Neutrophil (primary cell): Measurements from ENCODE around the gene KIF4A.
"Not testable (repeated sequence)": the region's sequence is repeated elsewhere in the genome, so short reads cannot be mapped to it uniquely, and the experiment has no call there.

Experiments used
- H3K27ac ChIP-seq: fragments of 200-600 bp; sonication (generic); 2 replicates; pipeline ENCODE4 v1.5.1; 2016; ENCODE audit warnings: mild to moderate bottlenecking, moderate library complexity
- H3K27me3 ChIP-seq: fragments of 200-600 bp; sonication (generic); 2 replicates; pipeline ENCODE4 v1.6.0; 2016; ENCODE audit warnings: mild to moderate bottlenecking
- H3K36me3 ChIP-seq: fragments of 200-600 bp; sonication (generic); 2 replicates; pipeline ENCODE4 v1.5.1; 2017
- H3K4me1 ChIP-seq, 2 experiments: fragments of 200-600 bp in 1 of 2; sonication (generic) in 1 of 2; 1 replicate in 1 of 2; 2 replicates in 1 of 2; pipeline versions ENCODE4 v1.5.1 to v1.6.1; 2013 to 2016; ENCODE audit warnings: low read depth in 1 of 2, low read length in 1 of 2, mild to moderate bottlenecking in 1 of 2, moderate library complexity in 1 of 2; ENCODE audit not compliant: control insufficient read depth in 1 of 2, insufficient read depth in 1 of 2
- H3K4me3 ChIP-seq, 2 experiments: fragments of 200-600 bp in 1 of 2; sonication (generic) in 1 of 2; 1 replicate in 1 of 2; 2 replicates in 1 of 2; pipeline ENCODE4 v1.5.1; 2013 to 2016; ENCODE audit warnings: low read depth in 1 of 2, low read length in 1 of 2, mild to moderate bottlenecking in 1 of 2, moderate library complexity in 1 of 2
- H3K9me3 ChIP-seq: fragments of 200-600 bp; sonication (generic); 2 replicates; pipeline ENCODE4 v1.5.1; 2016
- CTCF ChIP-seq: fragments of 200-600 bp; sonication (generic); IDR thresholded peaks from 2 replicates; pipeline ENCODE4 v1.5.1; 2016; ENCODE audit warnings: antibody characterized with exemption

The KIF4A gene

GRCh38 chrX:70359458-70359857 is 69.6 kb downstream of the KIF4A start:
- Histone ChIP-seq H3K27ac (no peak overlapping the region), H3K4me3 (no peak overlapping the region), H3K4me1 (no peaks in the 10 kb centered on the region), H3K27me3 (no peaks in the 10 kb centered on the region), H3K9me3 (no peaks in the 10 kb centered on the region), H3K36me3 (peaks cover 4% of the 10 kb centered on the region)
- TF ChIP-seq CTCF = no peak

GRCh38 chrX:70360366-70360765 is 70.5 kb downstream of the KIF4A start:
- Histone ChIP-seq H3K9me3 (no peaks in the 10 kb centered on the region), H3K4me1 (no peaks in the 10 kb centered on the region), H3K4me3 (no peak overlapping the region), H3K27me3 (no peaks in the 10 kb centered on the region), H3K27ac (no peak overlapping the region), H3K36me3 (no peaks in the 10 kb centered on the region)
- TF ChIP-seq CTCF = no peak

- not testable (repeated sequence) for H3K27me3 ChIP-seq, H3K9me3 ChIP-seq, H3K27ac ChIP-seq, H3K4me3 ChIP-seq, H3K4me1 ChIP-seq, H3K36me3 ChIP-seq
Measured at GRCh38 chrX:70368731-70369130, 78.8 kb downstream of the KIF4A start.

- Histone ChIP-seq H3K36me3 (peaks cover 13% of the 10 kb centered on the region), H3K27ac (no peak overlapping the region), H3K27me3 (no peaks in the 10 kb centered on the region), H3K4me3 (no peak overlapping the region), H3K4me1 (no peaks in the 10 kb centered on the region), H3K9me3 (no peaks in the 10 kb centered on the region)
- TF ChIP-seq CTCF = no peak
Measured at GRCh38 chrX:70386235-70386634, 96.3 kb downstream of the KIF4A start.

- Histone ChIP-seq H3K36me3 (peaks cover 23% of the 10 kb centered on the region), H3K4me1 (no peaks in the 10 kb centered on the region), H3K27me3 (no peaks in the 10 kb centered on the region), H3K9me3 (no peaks in the 10 kb centered on the region), H3K27ac (no peak overlapping the region), H3K4me3 (no peak overlapping the region)
- no peak for TF ChIP-seq CTCF
Measured at GRCh38 chrX:70398899-70399298, 109.0 kb downstream of the KIF4A start.

- H3K27ac ChIP-seq, H3K4me3 ChIP-seq, H3K9me3 ChIP-seq, H3K4me1 ChIP-seq, H3K27me3 ChIP-seq: not testable (repeated sequence)
- peaks cover 32% of the 10 kb centered on the region for H3K36me3 ChIP-seq
Measured at GRCh38 chrX:70400181-70400580, 110.3 kb downstream of the KIF4A start.

- Histone ChIP-seq H3K4me3 (no peak overlapping the region), H3K36me3 (peaks cover 43% of the 10 kb centered on the region), H3K9me3 (no peaks in the 10 kb centered on the region), H3K27me3 (no peaks in the 10 kb centered on the region), H3K27ac (no peak overlapping the region), H3K4me1 (no peaks in the 10 kb centered on the region)
- no peak for TF ChIP-seq CTCF
Measured at GRCh38 chrX:70402721-70403120, 112.8 kb downstream of the KIF4A start.
